Ecto neural progenitor cell (in vitro differentiated cells): Measurements from ENCODE around the gene STX1B.

Source experiments
- DNase-seq: peaks from one replicate; pipeline ENCODE4 v3.0.0-alpha.2; 2018; ENCODE audit warnings: low spot score

STX1B gene

DNA sequence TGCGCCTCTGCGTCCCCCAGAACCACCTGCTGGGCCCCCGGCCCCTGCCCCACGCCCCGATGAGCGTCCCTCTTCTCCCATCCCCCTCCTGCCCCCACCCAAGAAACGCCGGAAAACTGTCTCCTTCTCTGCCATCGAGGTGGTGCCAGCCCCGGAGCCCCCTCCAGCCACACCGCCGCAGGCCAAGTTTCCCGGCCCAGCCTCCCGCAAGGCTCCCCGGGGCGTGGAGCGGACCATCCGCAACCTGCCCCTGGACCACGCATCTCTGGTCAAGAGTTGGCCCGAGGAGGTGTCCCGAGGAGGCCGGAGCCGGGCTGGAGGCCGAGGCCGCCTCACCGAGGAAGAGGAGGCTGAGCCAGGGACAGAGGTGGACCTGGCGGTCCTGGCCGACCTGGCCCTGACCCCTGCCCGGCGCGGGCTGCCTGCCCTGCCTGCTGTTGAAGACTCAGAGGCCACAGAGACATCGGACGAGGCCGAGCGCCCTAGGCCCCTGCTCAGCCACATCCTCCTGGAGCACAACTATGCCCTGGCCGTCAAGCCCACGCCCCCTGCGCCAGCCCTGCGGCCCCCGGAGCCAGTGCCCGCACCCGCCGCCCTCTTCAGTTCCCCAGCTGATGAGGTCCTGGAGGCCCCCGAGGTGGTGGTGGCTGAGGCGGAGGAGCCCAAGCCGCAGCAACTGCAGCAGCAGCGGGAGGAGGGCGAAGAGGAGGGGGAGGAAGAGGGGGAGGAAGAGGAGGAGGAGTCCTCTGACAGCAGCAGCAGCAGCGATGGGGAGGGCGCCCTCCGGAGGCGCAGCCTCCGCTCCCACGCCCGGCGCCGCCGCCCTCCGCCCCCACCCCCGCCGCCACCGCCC is 31.0 kb downstream of the STX1B start:
- DNase-seq: no peak

DNA sequence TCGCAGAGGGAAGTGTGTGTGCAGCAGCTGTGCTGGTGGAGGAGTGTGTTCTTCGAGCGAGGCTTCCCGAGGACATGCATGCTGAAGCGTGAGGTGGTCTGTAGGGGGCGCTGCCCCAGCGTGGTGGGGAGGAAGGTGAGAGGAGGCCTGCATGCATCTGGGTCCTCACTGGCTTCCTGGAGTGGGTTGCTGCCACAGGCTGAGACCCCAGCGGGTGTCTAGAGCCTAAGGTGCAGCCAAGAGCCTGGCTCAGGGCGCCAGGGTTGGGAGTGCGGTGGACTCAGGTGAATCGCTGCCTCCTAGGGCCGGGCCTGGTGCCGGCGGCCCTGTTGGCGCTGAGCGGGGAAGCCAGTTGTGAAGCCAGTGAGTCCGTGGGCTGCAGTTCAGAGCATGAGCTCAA is 32.9 kb downstream of the STX1B start:
- no peak for DNase-seq

DNA sequence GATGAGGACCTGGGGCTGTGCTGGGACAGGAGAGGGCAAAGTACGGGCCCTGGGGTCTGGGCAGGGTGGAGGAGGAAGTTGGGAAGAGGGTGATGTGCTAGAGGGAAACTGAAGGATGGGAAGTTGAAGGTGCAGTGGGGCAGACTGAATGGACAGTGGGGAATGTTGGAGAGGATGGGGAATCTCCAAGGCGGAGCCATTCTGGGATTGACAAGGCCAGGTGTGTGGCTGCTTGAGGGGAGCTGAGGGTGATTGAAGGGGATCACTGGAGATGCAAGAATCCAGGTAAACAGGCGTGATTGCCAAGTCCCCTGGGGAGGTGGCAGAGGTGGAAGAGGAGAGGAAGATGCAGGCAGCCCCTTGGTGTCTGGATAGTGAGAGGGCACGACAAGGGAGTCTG is 34.0 kb downstream of the STX1B start:
- no peak for DNase-seq

DNA sequence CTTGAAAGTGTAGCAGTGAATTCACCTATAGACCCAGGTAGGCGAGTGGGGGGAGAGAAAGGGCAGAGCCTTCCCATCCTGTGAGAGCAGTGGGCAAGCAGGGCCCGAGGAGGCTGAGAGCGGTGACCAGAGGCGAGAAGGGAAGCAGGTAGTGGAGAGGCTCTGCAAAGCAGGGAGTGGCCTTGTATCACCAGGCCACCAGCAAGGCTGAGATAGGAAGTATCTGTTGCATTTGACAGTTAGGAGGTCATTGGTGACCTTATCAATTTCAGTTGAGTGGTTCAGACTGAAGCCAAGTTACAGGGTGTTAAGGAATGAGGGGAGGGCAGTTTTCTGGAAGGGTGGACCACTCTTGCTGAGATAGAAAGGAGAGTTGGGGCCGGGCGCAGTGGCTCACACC is 36.1 kb downstream of the STX1B start:
- no peak for DNase-seq

DNA sequence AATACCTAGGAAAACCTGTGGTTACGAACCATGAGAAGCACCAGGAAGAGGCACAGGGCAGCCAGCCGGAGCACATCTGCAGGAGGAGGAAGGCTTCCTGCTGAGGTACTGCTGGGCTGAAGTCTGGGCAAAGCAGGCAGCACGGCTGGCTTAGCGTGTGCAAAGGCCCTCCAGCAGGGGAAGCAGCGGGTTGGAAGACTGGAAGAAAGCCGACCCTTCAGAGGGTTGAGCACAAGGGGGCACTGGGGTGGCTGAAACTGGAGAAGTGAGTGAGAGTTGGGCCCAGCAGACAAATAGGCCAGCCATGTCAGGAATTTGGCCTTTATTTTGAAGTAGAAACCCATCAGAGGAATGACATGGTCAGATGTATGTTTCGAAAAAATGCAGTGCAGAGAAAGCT is 37.6 kb downstream of the STX1B start:
- no peak for DNase-seq

DNA sequence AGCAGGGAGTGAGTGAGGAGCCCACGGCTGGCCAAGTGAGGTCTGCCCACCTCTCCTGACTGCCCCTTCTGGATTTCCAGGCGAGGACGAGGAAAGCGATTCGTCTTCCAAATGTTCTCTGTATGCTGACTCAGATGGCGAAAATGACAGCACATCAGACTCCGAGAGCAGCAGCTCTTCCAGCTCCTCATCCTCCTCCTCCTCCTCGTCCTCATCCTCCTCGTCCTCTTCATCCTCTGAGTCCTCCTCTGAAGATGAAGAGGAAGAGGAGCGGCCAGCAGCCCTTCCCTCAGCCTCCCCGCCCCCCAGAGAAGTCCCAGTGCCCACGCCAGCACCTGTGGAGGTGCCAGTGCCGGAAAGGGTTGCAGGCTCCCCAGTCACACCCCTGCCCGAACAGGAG is 39.1 kb downstream of the STX1B start:
- DNase-seq: no peak

DNA sequence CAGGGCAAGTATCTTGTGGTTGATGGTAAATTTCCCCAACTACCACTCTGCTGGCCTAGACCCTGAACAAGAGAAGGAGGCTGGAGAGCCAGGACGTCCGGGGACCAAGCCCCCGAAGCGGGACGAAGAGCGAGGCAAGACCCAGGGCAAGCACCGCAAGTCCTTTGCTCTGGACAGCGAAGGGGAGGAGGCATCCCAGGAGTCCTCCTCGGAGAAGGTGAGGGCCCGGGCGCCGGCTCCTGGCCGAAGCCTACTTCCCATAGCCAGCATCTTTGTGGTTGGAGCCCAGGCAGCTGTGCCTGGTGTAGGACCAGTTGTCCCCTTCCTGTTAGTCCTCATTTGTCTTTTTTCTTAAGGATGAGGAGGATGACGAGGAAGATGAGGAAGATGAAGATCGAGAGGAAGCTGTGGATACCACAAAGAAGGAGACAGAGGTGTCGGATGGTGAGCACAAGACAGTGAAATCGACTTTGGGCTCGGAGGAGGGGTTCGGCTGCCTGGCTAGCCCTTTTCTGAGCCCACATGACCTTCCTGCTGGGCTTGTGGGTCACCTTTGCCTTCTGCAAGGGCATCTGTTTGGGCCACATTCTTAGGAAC is 41.1 kb downstream of the STX1B start:
- DNase-seq: no peak

DNA sequence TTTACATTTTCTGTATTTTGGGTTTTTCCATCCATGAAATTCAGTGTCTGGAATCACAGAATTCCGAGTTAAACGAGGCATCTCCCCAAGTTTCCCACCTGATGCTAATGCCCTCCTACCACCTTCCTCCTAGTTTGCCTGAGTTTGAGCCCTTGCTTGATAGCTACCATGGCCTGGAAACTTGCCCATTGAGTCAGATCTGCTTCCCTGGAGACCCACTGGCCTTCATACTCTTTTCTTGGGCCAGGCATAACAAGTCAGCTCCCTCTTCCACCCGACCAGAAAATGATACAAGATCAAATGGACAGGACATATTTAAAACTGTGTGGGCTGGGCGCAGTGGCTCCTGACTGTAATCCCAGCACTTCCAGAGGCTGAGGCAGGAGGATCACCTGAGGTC is 42.6 kb downstream of the STX1B start:
- DNase-seq: no peak

DNA sequence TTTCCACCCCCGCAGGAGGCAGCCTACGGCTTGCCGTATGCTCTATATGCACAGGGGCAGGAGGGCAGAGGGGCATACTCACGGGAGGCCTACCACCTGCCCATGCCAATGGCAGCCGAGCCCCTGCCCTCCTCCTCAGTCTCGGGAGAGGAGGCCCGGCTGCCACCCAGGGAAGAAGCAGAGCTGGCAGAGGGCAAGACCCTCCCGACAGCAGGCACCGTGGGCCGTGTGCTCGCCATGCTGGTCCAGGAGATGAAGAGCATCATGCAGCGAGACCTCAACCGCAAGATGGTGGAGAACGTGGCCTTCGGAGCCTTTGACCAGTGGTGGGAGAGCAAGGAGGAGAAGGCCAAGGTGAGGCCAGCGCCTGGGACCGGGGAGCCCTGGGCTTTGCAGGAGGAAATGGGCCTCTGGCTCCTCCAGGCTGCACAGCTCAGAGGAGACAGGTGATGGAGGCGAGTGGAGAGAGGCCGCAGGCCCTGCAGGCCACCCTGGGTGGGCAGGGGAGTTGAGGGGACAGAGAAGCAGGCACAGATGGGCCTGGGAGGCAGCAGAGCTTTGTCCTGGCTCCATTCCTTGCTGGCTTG is 44.3 kb downstream of the STX1B start:
- DNase-seq: no peak

DNA sequence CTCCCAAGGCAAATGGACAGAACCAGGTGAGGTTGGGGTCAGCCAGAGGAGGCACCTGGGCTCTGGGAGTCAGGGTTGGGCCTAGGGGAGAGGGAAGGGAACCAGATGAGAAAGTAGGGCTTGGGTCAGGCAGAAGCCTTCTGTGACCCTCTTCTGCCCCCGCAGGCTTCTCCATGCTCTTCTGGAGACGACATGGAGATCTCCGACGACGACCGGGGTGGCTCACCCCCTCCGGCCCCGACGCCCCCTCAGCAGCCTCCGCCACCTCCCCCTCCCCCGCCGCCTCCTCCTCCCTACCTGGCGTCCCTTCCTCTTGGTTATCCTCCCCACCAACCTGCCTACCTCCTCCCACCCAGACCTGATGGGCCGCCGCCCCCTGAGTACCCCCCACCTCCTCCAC is 45.0 kb downstream of the STX1B start:
- no peak for DNase-seq

DNA sequence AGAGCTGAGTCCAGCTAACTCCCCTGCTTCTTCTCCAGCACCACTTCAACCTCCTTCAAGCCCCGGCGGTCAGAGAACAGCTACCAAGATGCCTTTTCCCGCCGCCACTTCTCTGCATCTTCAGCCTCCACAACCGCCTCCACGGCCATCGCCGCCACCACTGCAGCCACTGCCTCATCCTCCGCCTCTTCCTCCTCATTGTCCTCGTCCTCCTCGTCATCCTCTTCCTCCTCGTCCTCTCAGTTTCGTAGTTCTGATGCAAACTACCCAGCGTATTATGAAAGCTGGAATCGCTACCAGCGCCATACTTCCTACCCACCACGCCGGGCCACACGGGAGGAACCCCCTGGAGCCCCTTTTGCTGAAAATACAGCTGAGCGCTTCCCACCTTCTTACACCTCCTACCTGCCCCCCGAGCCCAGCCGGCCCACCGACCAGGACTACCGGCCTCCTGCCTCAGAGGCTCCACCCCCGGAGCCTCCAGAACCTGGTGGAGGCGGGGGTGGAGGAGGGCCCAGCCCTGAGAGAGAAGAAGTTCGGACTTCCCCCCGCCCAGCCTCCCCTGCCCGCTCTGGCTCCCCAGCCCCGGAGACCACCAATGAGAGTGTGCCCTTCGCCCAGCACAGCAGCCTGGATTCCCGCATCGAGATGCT is 45.7 kb downstream of the STX1B start:
- DNase-seq: no peak

DNA sequence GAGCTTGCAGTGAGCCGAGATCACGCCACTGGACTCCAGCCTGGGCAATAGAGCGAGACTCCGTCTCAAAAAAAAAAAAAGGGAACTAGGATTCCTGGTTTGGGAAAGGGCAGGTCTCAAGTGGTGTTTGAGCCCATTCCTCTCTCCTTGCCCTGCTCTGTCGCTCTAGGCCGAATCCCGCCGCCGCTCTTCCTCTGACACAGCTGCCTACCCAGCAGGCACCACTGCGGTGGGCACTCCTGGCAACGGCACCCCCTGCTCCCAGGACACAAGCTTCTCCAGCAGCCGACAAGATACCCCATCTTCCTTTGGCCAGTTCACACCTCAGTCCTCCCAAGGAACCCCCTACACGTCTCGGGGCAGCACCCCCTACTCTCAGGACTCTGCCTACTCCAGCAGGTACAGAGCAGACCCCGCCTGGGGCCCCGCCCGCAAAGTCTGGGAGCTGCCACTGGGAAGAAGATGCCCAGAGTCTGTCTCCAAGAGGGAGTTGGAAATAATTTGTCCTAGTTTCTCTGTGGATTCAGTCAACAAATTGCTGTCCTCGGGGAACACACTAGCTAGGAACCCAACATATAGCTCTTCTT is 46.4 kb downstream of the STX1B start:
- DNase-seq: no peak

DNA sequence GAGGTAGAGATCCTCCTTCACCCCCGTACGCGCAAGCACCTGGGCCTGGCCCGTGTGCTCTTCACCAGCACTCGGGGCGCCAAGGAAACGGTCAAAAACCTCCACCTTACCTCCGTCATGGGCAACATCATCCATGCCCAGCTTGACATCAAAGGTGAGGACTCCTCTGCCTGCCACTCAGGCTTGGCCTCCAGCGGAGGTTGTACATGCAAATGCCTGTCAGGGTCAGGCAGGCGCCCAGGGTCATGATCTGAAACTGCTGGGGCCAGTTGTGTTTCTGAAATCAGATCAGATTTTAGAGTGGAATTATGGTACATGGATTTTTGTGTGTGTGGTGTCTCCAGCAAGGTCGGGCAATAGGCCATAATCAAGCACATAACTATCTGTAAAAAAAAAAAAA is 49.1 kb downstream of the STX1B start:
- no peak for DNase-seq

DNA sequence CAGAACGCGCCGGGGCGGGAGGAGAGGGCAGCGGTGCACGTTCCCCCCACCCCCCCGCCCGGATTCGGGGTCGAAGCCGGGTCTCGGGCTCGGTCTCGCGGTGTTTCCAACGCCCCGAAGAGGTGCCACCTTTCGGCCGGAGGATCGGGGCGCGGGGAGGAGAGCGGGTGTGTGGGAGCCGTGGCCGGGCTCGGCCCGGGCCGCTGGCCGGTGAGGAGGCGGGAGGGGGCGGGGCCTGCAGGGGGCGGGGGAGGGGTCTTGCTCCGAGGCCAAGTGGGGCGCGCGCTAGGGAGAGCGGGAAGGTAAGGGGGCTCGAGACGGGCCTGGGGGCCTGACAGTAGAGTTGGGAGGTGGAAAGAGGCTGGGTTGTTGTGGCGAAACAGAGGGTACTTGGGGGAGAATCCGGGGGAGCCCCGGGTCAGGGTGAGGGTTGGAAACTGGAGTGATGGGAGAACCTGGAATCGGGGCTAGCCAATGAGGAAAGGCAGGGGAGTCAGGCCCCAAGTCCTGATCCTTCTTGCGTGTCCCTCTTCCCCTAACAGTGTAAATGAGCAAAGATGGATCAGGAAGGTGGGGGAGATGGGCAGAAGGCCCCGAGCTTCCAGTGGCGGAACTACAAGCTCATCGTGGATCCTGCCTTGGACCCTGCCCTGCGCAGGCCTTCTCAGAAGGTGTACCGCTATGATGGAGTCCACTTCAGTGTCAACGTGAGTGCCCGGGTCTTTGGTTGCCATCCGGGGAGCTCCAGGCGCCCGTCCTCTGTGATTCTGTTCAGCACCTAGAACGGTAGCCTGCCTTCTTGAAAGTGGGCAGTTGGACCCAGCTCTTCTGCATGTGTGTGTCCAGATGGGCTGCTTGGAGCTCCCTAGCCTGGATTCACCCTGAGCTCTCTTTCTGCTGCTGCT is 52.0 kb downstream of the STX1B start:
- peak; percentile 80 for DNase-seq

DNA sequence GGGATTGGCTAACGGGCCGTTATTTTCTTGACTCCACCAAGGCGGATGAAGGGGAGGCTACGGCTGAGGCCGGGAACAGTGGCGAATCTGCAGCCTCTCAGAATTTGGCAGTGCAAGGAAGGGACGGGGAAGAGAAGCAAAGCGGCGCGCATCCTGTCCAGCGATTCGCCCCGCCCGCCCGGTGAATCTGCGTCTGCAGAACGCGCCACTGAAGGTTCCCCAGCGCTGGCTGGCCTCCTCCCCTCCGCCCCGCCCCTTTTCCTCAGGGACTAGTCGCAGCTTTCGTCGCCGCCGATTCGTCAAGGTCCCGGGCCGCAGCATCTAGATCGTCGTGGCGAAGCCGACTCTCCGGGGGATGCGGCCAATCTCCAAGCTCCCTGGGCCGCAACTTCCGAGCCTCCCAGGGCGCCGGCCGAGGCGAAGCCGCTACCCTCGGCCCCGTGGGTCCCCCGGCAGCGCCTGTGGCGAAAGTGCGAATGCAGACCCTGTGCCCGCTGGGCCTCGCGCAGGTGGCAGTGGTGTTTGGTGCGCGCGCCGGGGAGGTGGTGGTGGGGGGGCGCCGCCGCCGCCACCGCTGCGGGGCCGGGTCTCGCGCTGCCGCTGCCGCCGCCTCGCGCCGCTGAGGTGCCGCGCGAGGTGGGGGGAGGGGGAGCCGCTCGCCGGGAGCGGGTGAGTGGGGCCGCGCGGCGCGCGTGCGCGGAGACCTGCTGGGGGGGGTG is 52.8 kb downstream of the STX1B start, which contains the start of gene SETD1A:
Gene SETD1A, plus strand, starts transcription at position 299 of the 719 bp plus-strand sequence. CDS start 978 bp downstream, outside the sequence.
- peak; percentile 98 for DNase-seq

DNA sequence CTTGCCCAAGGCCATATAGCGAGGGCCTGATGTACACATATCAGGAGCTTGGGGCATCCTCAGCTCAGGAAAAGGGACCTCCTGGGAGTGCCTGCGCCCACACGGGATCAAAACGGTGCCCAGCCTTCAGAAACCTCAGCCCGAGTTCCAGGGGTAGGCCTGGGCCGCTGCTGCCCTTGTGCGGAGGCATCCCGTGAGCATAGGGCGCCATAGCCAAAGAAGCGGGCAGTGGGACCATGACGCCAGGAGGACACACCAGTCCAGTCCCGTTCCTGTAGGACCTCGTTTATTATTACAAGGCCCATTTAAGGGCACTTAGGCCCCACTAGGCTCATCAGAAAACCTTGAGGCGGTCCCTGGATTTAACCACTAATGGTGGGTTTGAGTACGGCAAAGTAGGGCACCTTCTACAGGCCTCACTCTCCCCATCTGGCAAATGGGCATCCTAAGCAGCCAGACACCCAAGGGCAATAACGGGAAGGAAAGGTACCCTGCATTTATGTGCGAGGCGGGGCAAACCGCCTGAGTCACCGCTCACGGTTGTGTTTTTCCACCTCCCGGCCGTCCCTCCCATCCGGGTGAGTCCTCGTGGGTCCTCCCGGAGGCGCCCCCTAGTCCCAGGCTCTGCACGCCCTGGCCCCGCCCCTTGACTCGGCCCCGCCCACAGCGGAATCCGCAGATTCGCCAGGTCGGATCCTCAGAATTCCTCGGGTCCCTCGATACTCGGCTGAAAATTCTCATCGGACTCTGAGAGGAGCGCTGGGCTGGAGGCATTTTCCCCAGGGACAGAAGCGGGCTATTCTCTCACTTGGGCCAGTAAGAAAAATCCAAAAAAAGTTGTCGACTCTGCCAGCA is 53.6 kb downstream of the STX1B start:
- DNase-seq: peak; percentile 90

DNA sequence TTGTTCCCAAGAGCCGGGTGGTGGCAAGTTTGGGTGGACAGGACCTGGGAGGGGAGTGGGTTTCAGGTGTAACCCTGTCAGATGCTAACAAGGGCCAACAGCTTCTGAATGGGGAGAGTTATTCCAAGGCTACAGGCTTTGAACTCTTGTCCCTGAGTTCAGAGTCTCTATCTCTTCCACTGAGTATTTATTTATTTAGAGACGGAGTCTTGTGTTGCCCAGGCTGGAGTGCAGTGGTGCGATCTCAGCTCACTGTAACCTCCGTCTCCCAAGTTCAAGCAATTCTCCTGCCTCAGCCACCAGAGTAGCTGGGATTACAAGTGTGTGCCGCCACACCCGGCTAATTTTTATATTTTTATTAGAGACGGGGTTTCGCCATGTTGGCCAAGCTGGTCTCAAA is 55.4 kb downstream of the STX1B start:
- DNase-seq: no peak

DNA sequence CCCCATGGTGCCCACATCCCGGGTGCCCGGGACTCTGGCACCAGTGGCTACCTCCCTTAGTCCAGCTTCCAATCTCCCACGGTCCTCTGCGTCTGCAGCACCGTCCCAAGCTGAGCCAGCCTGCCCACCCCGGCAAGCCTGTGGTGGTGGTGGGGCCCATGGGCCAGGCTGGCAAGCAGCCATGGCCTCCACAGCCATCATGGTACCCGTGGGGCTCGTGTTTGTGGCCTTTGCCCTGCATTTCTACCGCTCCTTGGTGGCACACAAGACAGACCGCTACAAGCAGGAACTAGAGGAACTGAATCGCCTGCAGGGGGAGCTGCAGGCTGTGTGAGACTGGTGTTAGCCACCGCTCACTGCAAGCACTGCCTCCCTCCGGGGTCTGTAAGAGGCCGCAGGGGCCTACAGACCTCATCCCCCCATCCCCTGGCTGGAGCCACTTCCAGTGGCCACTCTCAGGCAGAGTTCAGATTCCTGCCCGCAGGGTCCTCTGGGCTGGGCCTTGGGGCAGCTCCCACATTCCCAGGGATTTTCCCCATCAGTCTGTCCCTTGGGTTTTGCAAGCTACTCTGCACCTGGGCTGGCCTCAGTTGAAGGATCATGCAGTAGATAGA is 56.8 kb downstream of the STX1B start:
- peak; percentile 89 for DNase-seq

DNA sequence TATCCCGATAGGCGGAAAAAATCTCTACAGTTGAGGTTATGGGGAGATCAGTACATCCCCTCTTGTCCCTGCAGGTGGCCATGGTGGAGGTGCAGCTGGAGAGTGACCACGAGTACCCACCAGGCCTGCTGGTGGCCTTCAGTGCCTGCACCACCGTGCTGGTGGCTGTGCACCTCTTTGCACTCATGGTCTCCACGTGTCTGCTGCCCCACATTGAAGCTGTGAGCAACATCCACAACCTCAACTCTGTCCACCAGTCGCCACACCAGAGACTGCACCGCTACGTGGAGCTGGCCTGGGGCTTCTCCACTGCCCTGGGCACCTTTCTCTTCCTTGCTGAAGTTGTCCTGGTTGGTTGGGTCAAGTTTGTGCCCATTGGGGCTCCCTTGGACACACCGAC is 57.3 kb downstream of the STX1B start:
- DNase-seq: peak; percentile 51
